Suppressor macrophage treated with lipopolysaccharide for 1 hour (primary cell): ENCODE data around the gene TNNT2.

ENCODE experiments used
- DNase-seq, 3 donors: peaks; one replicate each; pipeline ENCODE4 v3.0.0-alpha.2; 2020 to 2022

The TNNT2 gene

DNA sequence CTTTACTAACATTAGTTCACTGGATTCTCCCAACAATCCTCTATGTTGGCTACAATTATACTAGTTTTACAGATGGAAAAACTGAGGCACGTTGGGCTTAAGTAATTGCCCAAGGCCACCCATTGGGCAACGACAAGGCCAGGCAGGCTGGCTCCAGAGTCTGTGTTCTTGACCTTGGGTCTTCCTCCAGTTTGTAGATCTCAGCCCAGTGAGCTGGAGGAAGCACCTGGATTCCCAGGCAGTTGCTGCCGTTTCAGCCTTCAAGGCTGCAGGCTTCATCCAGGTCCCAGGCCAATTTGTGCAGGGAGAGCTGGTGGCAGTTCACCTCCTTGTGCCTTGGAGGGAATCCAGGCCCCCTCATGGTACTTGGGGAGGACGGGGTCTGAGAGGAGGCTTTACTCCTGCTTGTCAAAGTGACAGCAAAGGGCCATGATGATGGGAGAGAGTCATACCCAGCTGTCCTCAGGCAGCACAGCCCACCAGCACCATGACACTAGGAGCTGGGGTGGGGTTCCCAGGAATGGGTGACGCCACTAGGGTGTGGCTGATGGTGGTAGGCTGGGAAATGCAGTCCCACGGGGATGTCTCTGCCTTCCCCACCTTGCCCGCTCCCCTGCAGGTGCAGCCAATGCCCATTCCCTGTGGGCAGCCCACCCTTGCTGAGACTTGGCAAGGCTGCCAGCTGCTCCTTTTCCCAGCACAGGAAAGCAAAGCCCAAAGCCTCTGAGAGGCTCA, 67.1 kb downstream of the TNNT2 start:
- DNase-seq: no peak

DNA sequence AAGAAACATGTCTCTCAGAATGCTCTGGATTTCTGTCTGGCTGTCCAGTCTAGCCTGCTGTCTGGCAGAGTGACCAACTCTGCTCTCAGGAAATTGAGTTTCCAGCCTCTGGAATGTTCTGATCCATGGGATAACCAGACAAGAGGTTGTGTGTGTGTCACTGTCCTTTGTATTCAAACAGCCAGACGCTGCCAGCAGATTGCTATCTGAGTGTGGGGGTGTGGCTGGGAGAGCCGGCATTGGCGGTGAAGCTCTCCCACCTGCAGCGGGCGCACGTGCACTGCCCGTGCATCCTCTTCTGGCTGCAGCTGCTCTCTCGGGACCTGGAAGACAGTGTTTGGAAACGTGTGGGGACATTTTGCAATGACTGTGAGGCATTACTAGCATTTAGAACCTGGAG, 68.1 kb downstream of the TNNT2 start:
- no peak for DNase-seq
